Activated T-helper 1 cell treated with Interleukin-2 at 50 U/mL for 16 hours (primary cell): Measurements from ENCODE around the gene AMBP.
"Not testable (repeated sequence)": the region's sequence is repeated elsewhere in the genome, so short reads cannot be mapped to it uniquely, and the experiment has no call there.

ENCODE experiments used
- DNase-seq: peaks from one replicate; pipeline ENCODE4 v3.0.0-alpha.2; 2020; ENCODE audit warnings: low read depth

The AMBP gene

DNA sequence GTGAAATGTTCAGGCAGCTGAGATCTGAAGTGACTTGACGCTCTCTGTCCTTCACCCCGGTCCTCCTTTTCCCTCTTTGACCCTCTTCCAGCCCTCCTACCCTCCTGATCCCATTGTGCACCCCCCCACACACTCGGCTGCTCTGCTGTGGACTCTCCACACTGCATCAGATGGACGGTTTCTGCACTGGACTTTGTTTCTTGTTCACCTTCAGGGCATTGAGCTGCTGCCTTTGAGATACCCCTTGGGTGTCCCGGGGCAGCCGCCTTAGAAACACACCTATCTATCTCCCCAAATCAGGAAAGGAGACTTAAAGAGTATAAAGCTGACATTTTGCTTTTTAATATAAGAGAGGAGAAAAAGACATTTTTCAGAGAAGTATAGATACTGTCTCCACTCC lies 27.5 kb downstream of the AMBP start:
- no peak for DNase-seq

DNA sequence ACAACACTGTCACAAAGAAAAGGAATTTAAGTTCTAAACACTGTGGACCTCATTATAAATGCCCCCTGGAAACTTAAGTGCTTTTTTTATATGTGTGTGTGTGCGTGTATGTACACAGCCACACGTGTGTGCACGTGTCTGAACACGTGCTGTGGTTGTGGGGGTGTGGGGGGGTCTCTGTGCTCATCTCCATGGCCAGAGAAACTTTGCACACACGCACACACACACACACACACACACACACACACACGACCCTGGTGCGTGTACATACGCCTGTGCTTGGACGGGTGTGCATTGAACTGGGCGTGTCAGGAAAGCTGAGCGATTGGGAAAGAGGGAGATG lies 27.9 kb downstream of the AMBP start:
- DNase-seq: no peak

DNA sequence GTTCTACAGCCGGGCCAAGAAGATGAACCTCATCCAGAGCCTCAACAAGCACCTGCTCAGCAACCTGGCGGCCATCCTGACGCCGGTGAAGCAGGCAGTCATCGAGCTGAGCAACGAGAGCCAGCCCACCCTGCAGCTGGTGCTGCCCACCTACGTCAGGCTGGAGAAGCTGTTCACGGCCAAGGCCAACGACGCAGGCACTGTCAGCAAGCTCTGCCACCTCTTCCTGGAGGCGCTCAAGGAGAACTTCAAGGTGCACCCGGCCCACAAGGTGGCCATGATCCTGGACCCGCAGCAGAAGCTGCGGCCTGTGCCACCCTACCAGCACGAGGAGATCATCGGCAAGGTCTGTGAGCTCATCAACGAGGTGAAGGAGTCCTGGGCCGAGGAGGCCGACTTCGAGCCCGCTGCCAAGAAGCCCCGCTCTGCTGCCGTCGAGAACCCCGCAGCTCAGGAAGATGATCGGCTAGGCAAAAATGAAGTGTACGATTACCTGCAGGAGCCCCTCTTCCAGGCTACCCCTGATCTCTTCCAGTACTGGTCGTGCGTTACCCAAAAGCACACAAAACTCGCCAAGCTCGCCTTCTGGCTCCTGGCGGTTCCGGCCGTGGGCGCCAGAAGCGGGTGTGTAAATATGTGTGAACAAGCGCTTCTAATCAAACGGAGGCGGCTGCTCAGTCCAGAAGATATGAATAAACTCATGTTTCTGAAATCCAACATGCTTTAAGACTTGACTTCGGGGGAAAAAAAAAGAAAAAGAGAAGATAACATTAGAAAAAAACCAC lies 28.5 kb downstream of the AMBP start:
- DNase-seq: no peak

DNA sequence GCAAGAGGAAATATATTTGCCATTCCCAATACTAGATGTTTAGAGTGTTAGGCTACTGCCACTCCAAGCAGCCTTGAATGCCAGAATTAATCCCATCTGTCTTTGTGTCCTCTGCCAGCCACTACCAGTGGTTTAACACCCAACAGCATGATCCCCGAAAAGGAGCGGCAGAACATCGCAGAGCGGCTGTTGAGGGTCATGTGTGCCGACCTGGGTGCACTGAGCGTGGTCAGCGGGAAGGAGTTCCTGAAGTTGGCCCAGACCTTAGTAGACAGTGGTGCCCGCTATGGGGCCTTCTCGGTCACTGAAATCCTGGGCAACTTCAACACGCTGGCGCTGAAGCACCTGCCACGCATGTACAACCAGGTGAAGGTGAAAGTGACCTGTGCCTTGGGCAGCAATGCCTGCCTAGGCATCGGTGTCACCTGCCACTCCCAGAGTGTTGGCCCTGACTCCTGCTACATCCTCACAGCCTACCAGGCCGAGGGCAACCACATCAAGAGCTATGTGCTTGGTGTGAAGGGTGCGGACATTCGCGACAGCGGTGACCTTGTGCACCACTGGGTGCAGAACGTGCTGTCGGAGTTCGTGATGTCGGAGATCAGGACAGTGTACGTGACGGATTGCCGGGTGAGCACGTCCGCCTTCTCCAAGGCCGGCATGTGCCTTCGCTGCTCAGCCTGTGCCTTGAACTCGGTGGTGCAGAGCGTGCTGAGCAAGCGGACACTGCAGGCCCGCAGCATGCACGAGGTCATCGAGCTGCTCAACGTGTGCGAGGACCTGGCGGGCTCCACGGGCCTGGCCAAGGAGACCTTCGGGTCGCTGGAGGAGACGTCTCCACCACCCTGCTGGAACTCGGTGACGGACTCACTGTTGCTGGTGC lies 29.3 kb downstream of the AMBP start:
- DNase-seq: no peak

DNA sequence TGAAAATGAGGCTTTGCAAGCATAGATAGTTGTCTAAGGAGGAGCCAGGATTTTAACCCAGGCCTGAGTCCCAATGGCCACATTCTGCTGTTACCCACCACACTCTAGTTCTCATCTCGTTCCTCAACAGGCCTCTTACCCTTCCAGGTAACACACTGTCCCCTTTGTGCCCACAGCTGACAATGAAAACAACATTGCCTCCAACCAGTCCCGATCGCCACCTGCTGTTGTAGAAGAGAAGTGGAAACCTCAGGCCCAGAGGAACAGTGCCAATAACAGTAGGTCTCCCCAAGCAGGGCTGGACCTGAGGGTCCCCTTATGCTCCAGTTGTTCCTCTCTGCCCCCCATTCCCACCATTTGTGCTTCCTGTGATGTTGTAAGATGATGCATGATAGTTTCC lies 30.4 kb downstream of the AMBP start:
- DNase-seq: no peak

DNA sequence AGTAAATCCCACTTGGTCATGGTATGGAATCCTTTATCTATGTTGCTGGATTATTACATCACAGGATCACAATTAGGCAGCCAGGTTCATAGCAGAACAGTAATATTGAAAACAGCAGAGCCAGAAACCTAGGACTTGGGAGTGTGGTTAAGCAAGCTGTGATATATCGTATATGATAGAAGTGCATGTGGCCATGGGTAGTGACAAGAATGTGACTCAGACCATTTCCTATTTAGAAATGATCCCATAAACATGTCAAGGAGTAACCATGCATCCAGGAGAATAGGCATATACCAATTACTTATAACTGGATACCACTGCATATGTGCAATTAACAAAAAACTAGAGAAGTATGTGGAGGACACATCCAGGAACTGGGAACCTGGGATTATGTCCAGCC lies 31.2 kb downstream of the AMBP start:
- no peak for DNase-seq

DNA sequence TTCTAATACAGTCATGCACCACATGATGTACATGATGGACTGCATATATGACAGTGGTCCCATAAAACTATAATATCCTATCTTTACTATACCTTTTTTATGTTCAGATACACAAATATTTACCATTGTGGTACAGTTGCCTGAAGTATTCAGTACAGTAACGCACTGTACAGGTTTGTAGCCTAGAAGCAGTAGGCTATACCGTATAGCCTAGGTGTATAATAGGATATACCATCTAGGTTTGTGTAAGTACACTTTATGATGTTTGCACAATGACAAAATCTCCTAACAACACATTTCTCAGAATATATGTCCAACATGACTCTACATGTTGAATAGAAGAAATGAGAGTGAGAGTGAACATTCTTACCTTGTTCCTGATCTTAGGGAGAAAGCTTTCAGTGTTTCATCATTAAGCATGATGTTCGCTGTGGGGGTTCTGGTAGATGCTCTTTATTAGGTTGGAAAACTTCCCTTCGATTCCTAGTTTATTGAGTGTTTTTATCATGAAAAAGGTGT lies 31.8 kb downstream of the AMBP start:
- DNase-seq: no peak

DNA sequence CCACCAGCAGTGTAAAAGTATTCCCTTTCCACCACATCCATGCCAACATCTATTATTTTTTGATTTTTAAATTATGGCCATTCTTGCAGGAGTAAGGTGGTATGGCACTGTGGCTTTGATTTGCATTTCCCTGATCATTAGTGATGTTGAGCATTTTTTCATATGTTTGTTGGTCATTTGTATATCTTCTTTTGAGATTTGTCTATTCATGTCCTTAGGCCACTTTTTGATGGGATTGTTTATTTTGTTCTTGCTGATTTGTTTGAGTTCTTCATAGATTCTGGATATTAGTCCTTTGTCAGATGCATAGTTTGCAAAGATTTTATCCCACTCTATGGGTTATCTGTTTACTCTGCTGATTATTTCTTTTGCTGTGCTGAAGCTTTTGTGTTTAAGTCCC lies 34.4 kb downstream of the AMBP start:
- not testable (repeated sequence) for DNase-seq

DNA sequence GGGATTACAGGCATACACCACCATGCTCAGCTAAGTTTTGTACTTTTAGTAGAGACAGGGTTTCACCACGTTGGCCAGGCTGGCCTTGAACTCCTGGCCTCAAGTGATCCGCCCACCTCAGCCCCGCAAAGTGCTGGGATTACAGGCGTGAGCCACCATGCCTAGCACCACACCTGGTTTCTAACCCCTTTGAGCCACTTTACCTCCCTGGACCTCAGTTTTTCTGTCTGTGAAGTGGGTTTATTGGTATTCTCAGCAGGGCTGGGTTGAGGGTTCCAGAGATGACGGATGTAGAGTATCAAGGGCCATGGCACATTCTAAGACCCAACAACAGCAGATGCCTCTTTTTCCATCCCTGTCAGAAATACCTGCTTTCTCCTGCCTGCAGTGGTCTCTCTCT lies 38.6 kb downstream of the AMBP start:
- no peak for DNase-seq

DNA sequence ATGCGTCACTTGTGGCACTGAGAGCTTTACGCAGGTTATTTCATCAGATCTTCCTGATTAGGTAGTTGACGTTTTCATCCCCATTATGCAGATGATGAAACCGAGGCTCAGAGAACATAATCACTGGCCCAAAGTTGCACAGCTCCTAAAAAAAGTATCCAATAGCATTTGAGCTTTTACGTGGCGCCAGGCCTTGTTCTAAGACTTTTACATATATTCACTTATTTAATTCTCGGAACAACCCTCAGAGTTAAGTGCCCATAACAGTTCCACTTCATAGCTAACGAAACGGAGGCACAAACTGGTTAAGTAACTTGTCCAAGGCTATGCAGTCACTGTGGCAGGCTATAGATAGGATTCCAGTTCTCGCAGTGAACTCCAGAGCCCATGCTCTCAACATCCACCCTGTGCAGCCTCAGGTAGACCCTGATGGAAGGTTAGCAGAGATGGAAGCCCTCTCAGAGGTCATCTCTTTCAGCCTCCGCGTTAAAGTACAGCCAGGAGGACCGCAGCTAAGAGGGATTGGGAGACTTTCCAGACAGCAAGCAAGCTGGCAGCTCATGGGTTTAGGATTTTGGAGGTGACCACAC lies 39.3 kb downstream of the AMBP start:
- DNase-seq: no peak

DNA sequence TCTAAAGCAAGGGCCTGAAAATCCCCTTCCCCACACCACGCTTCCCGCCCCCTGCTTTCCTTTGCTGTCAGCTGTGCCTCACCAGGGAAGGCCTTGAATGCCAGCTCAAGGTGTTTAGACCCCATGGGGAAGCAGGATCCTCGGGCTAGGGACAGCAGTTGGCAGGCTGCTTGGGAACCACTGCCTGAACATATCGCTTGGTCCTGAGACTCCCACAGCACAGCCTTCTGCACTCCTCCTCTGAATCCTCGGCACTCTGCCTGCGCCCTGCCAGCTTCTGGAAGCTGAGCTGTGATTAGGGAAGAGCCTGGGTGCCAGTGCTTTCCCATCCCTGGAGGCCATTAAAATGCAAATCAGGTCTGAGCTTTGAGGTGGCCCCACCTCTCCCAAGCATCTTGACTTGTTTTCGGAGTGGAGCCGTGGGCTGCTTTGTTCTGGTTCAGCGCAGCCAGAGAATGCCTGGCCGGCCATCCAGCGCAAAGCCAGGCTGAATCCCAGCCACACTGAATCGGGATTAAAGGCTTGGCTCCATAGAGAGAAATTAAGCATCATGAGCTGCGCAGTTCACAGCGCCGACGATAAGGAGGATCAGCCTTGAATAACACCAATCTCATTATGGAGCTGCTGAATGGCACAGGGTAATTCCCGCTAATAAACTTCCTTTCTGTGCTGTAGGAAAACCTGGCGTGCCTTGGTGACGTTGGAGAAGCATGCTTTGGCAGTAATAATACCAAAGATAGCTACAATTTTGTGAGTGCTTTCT lies 40.0 kb downstream of the AMBP start:
- DNase-seq: no peak

DNA sequence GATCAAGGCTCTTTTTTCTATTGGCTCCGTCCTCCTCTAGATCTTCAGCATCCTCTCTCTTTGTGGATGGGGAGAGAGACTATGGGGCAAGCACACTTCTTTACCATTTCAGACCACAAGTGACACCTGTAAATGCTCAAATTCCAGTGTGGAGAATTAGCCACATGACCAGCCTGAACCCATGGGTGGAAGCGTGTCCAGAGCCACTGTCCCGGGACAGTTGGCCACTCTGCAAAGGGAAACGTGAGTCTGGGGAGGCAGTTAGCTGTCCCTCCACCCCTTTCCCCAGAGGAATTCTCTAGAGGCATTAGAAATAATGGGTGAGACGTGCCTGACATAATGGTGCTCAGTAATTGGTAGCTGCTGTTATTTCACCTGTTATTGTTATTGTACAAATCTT lies 40.9 kb downstream of the AMBP start:
- no peak for DNase-seq

DNA sequence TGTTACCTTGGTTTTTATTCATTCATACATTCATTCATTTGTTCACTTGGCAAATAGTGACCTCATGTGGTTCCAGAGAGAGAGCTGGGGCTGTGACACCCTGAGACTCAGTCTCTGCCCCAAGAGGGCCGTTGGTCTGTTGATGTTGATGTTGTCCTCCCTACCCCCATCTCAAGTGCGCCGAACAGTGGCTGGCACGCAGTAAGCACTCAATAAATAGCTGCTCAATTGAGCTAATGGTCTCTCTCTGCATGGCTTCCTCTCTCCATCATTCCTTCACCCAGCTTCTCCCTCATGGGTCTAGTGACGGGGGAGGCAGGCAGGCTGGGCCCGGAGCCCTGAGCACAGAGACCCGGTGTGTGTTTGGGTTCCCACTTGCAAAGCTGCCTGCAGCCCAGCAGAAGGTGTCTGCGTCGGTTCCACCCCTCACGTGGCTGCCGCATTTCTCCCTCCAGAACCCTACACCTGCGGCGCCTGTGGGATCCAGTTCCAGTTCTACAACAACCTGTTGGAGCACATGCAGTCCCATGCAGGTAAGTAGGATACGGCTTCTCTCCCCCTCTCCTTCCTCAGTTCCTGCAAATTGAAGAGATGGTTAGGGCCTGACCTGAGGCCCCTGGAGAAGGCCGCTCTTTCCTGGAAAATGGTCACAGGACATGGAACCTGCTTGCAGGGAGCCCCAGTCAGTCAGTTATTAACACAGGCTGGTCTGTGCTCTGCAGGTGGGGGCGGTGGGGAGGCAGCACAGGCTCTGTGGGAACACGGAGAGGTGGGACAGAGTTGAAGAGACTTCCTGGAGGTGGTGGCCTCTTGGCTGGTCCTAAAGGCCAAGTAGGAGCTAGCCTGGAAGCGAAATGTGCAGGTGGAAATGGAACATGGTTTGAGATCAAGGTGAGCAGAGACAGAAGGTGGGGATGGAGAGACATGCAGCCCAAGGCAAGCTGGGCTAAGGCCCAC lies 42.0 kb downstream of the AMBP start:
- DNase-seq: no peak

DNA sequence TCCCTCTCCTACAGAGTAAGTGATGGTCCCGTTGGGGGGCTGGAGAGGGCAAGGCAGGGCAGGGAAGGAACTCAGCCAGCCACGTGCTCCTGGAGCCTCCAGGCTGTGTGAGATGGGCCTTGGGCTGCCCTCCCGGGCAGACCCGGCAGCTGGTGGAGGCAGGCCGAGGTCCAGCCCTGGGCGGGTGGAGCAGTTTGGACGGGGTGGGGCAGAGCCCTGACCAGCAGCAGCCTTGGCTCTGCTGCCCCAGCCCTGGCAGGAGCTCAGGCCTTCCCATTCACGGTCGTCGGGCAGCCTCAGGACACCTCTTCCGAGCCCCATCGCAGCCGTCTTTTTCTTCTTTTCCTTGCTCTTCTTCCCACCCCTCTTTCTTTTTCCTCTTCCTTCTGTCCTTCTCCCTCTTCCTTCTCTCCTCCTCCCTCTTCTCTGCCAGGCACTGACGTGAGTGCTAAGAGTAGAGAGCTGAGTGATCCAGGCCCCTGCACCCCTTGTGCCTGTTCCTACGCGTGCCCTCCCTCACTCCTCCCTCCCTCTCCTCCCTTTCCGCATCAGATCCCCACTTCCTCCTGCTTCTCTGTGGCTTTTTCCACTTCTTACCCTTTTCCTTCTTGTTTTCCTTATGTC lies 42.8 kb downstream of the AMBP start:
- no peak for DNase-seq

DNA sequence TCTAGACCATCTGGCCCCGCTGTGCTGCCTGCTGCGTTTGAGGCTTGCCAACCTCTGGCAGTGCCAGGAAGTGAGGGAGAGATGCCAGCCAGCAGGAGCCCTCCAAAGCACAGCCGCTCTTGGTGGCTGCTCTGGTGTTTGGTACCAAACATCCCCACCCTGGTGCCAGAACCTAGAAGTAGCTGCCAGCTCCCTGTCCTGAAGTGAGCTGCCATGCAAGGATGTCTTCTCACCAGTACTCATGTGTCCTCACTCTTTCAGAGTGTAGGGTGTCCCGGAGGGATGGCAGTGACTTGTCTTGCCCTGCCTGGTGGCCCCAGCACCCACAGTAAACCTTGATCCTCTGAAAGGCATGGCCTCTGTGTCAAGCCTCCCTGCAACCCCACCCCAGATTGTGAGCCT lies 43.4 kb downstream of the AMBP start:
- no peak for DNase-seq

DNA sequence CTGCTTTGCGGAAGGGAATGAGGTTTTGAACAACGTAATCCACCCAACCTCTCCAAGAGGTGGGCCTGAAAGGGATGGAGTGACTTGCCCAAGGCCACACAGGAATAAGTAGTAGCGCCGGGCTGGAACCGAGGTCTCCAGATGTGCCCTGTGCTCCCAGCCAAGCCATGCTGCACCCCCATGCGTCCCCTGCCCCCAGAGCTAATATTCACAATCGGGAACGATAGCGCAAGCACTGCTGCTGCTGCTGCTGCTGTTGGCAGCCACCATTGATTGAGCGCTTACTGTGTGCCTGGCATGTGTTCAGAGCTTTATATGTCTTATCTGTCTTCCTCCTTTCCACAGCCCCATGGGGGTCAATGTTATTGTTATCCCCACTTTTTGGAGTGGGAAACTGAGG lies 43.9 kb downstream of the AMBP start:
- no peak for DNase-seq

DNA sequence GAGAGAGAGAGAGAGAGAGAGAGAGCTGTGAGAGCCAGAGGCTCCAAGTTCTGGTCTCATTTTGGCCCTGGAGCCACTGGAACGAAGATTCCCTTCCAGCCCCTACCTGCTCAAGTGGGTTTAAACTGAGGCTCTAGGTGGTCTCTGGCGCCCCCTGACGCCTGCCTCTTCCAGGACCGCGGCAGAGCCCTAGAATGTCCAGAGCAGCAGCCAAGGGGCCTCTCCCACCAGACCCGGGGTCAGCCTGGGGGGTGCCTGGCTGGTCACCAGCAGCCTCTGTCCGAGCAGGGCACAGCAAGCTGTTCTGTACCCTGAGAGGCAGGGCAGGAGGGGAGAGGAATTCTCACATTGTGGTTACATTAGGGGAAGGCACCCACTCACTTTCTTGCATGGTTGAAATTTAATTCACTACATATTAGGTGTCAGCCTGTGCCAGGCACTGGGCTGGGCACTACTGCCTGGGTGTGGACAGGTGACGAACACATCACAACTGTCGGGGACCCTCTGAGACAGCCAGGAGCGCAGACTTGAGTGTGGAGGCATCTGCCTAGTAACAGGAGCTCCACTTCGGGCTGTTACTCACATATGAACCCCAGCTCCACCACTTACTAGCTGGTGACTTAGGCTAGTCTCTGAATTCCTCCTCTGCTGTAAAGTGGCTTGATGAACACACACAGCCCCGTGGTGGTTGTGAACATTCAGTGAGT lies 44.5 kb downstream of the AMBP start:
- no peak for DNase-seq

DNA sequence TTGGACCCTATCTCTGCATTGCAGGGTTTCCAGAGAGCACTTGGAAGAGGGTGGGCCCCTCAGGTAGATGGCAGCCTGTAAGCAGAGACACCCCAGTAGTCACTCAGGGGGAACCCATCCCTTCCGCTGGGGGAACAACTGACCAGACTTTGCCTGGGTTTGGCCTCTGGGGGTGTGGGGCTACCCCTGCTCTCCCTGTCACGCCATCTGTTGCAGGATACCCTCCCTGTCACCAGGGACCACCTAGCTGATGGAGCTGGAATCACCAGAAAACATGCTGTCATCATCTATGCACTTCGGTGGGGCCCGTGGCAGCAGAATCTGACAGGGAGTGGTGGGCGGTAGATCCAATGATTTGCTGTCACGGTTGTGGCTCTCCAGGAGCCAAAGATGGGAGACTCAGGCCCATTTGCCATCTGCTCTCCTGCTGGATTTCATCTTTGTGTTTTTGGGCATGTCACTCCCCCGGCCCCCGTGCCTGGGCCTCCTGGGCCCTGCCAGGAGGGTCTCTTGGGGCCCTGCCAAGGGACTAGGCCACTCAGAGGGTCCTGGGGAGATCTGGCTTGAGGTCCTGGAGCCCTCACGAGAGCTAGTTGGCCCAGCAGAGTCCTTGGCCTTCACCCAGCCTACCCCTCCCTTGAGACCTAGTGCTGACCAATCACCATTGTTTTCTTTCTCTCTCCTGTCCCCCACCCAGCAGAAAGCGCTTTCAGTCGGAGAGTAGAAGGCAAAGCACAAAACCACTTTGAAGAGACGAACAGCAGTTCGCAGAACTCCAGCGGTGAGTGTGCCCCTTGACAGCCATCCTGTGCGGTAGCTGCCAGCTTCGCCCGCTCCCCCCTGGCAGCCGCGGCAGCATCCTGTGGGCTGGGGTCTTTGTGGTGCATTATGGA lies 45.9 kb downstream of the AMBP start:
- DNase-seq: no peak
